Measurements from ENCODE around the gene FGFR2. TPM values are rescaled to one million over a fixed set of nuclear protein-coding genes. Genes with fewer than 3 reads are reported as not detected.

Gene FGFR2
- total RNA-seq, 1 donor from 2014 or later: 58.4 TPM

GRCh38 chr10:121627876-121628581, 29.8 kb upstream of the FGFR2 start:
- Mint-ChIP-seq H3K36me3 (ENCODE audit: low read depth) (no peaks in the 10 kb centered on the region), H3K4me1 (peaks cover 15% of the 10 kb centered on the region), H3K9me3 (no peaks in the 10 kb centered on the region), H3K27me3 (ENCODE audit: low read depth) (no peaks in the 10 kb centered on the region), H3K4me3 (no peak overlapping the region), H3K27ac (ENCODE audit: unreplicated experiment) (no peak overlapping the region)
- no peak for DNase-seq (ENCODE audit: low read depth, low spot score)
- TF ChIP-seq CTCF (conservative IDR thresholded peaks at IDR 0.05): no peak

- no peaks in the 10 kb centered on the region for H3K36me3 Mint-ChIP-seq (ENCODE audit: low read depth)
- H3K4me3 Mint-ChIP-seq: no peak overlapping the region
- peaks cover 4% of the 10 kb centered on the region for H3K4me1 Mint-ChIP-seq
- TF ChIP-seq CTCF (conservative IDR thresholded peaks at IDR 0.05): no peak
- no peak for DNase-seq (ENCODE audit: low read depth, low spot score)
- H3K27ac Mint-ChIP-seq (ENCODE audit: unreplicated experiment): no peak overlapping the region
- no peaks in the 10 kb centered on the region for H3K27me3 Mint-ChIP-seq (ENCODE audit: low read depth)
- H3K9me3 Mint-ChIP-seq: no peaks in the 10 kb centered on the region
Measured at GRCh38 chr10:121624836-121625486, 26.7 kb upstream of the FGFR2 start.

GRCh38 chr10:121618906-121619305, 20.7 kb upstream of the FGFR2 start:
- TF ChIP-seq CTCF (conservative IDR thresholded peaks at IDR 0.05): no peak
- Mint-ChIP-seq H3K4me1 (peaks cover 23% of the 10 kb centered on the region), H3K9me3 (peaks cover 7% of the 10 kb centered on the region), H3K27ac (ENCODE audit: unreplicated experiment) (no peak overlapping the region), H3K4me3 (no peak overlapping the region), H3K27me3 (ENCODE audit: low read depth) (no peaks in the 10 kb centered on the region), H3K36me3 (ENCODE audit: low read depth) (peaks cover 2% of the 10 kb centered on the region)
- no peak for DNase-seq (ENCODE audit: low read depth, low spot score)

GRCh38 chr10:121617176-121617575, 18.9 kb upstream of the FGFR2 start:
- peaks cover 23% of the 10 kb centered on the region for H3K4me1 Mint-ChIP-seq
- peaks cover 2% of the 10 kb centered on the region for H3K36me3 Mint-ChIP-seq (ENCODE audit: low read depth)
- TF ChIP-seq CTCF (conservative IDR thresholded peaks at IDR 0.05): no peak
- peaks cover 7% of the 10 kb centered on the region for H3K9me3 Mint-ChIP-seq
- no peaks in the 10 kb centered on the region for H3K27me3 Mint-ChIP-seq (ENCODE audit: low read depth)
- peak overlapping the region; percentile 86 for H3K27ac Mint-ChIP-seq (ENCODE audit: unreplicated experiment)
- no peak overlapping the region for H3K4me3 Mint-ChIP-seq
- DNase-seq (ENCODE audit: low read depth, low spot score): no peak

GRCh38 chr10:121616291-121616690, 18.0 kb upstream of the FGFR2 start:
- Mint-ChIP-seq H3K36me3 (ENCODE audit: low read depth) (peaks cover 2% of the 10 kb centered on the region), H3K27ac (ENCODE audit: unreplicated experiment) (no peak overlapping the region)
- no peak for TF ChIP-seq CTCF (conservative IDR thresholded peaks at IDR 0.05)

More at GRCh38 chr10:121616291-121616690, 18.0 kb upstream of the FGFR2 start:
- Mint-ChIP-seq H3K4me3 (no peak overlapping the region), H3K27me3 (ENCODE audit: low read depth) (no peaks in the 10 kb centered on the region), H3K9me3 (peaks cover 7% of the 10 kb centered on the region), H3K4me1 (peaks cover 23% of the 10 kb centered on the region)
- no peak for DNase-seq (ENCODE audit: low read depth, low spot score)

Data from neural crest cell (in vitro differentiated cells).